Measurements from ENCODE around the gene STK39.
A peak's percentile ranks its signal among the peaks of the same experiment; 100 is the strongest.

Gene STK39

GRCh38 chr2:168222088-168222487 is 25.3 kb downstream of the STK39 start:
- H3K27ac ChIP-seq, result no peak overlapping the region
- no peaks in the 10 kb centered on the region for H3K27me3 ChIP-seq (ENCODE audit: insufficient read depth, low read depth, severe bottlenecking)
- no peak for DNase-seq
- H3K4me3 ChIP-seq (ENCODE audit: low read depth, low read length), result no peak overlapping the region
- TF ChIP-seq CTCF (IDR thresholded peaks at IDR 0.05; ENCODE audit: low read depth, low read length), result no peak
- no peaks in the 10 kb centered on the region for H3K9me3 ChIP-seq (ENCODE audit: severe bottlenecking)
- no peaks in the 10 kb centered on the region for H3K36me3 ChIP-seq

- H3K9me3 ChIP-seq (ENCODE audit: severe bottlenecking), result no peaks in the 10 kb centered on the region
- no peak for DNase-seq
- H3K36me3 ChIP-seq, result no peaks in the 10 kb centered on the region
- no peaks in the 10 kb centered on the region for H3K27me3 ChIP-seq (ENCODE audit: insufficient read depth, low read depth, severe bottlenecking)
- TF ChIP-seq CTCF (IDR thresholded peaks at IDR 0.05; ENCODE audit: low read depth, low read length), result no peak
- H3K27ac ChIP-seq, result no peak overlapping the region
- H3K4me3 ChIP-seq (ENCODE audit: low read depth, low read length), result no peak overlapping the region
These were observed 26.2 kb downstream of the STK39 start for GRCh38 chr2:168220965-168221819.

GRCh38 chr2:168217920-168218319 is 29.5 kb downstream of the STK39 start:
- no peak for TF ChIP-seq CTCF (IDR thresholded peaks at IDR 0.05; ENCODE audit: low read depth, low read length)

GRCh38 chr2:168216351-168217005 is 30.9 kb downstream of the STK39 start:
- Histone ChIP-seq H3K36me3 (no peaks in the 10 kb centered on the region), H3K4me3 (ENCODE audit: low read depth, low read length) (no peak overlapping the region), H3K27me3 (ENCODE audit: insufficient read depth, low read depth, severe bottlenecking) (no peaks in the 10 kb centered on the region), H3K9me3 (ENCODE audit: severe bottlenecking) (no peaks in the 10 kb centered on the region), H3K27ac (peak overlapping the region; percentile 18; the same call in 1 of the 2 replicates)
- no peak for TF ChIP-seq CTCF (IDR thresholded peaks at IDR 0.05; ENCODE audit: low read depth, low read length)
- no peak for DNase-seq

More at GRCh38 chr2:168217920-168218319, 29.5 kb downstream of the STK39 start:
- DNase-seq, result no peak
- H3K27me3 ChIP-seq (ENCODE audit: insufficient read depth, low read depth, severe bottlenecking), result no peaks in the 10 kb centered on the region
- H3K9me3 ChIP-seq (ENCODE audit: severe bottlenecking), result no peaks in the 10 kb centered on the region
- no peak overlapping the region for H3K4me3 ChIP-seq (ENCODE audit: low read depth, low read length)
- H3K36me3 ChIP-seq, result no peaks in the 10 kb centered on the region
- no peak overlapping the region for H3K27ac ChIP-seq

- no peak for DNase-seq
- no peak overlapping the region for H3K4me3 ChIP-seq (ENCODE audit: low read depth, low read length)
- H3K27ac ChIP-seq, result peak overlapping the region; percentile 57
- H3K27me3 ChIP-seq (ENCODE audit: insufficient read depth, low read depth, severe bottlenecking), result no peaks in the 10 kb centered on the region
- TF ChIP-seq CTCF (IDR thresholded peaks at IDR 0.05; ENCODE audit: low read depth, low read length), result no peak
- H3K9me3 ChIP-seq (ENCODE audit: severe bottlenecking), result no peaks in the 10 kb centered on the region
- H3K36me3 ChIP-seq, result no peaks in the 10 kb centered on the region
These were observed 31.6 kb downstream of the STK39 start for GRCh38 chr2:168215813-168216212.

Measured in WERI-Rb-1 (cell line).